ENCODE results near the gene EPHB3.

The EPHB3 gene

DNA sequence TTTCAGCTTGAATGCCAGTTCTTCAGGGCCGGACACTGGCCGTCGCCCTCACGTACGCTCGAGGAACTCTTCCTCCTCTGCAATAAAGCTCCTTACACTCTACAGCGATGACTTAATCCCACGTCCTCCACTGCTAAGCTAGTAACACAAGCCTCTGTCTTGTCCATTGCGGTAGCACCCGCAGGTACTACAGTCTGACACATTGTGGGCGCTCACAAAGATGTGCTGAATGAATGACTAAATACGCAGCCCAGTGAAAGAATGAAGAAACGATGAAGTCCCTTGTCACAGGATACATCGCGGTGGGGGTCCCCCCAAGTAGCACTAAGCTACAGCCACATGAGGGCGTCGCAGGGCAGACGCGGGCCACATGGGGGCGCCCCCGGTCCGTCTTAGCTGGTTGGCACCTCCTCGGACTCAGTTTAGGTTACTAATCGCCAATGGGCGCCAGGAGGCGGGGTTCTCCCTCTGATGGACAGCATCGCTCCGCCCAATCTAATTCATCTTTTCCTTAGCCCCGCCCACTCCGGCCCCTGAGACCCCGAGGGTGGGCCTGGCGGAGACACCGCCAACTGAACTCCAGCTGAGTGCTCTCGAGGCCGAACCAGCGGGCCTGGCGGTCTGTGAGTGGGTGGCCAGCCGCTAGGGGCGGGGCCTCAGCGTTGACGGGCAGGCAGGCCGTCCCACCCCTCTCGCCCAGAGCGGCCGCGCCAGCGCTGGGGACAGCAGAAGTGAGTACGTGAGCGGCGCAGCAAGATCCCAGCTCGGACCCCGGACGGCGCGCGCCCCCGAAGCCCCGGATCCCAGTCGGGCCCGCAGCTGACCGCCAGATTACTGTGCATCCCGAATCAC is at the start of gene EPHB3:
Gene EPHB3, plus strand, starts transcription at position 725 of the 852 bp plus-strand sequence. CDS start 451 bp downstream, outside the sequence.
- DNase-seq: peak; percentile 99

DNA sequence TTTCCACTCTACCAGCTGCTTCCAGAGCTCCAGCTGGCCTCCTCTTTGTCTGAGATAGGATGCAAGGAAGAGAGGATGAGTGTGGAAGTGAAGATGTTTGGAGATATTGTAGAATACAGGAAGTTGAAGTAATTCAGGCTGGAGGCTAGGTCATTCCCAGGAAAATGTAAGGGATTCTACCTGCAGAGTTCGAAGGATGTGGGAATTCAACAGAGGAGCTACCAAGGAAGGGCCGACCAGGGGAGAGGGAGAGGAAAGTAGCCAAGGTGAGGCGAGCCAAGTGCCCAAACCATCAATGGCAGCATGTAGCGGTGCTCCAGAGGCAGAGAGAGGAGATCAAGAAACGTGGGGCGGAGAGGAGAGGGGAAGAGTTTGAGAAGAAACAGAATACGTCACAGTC is 49.0 kb upstream of the EPHB3 start:
- DNase-seq: no peak

DNA sequence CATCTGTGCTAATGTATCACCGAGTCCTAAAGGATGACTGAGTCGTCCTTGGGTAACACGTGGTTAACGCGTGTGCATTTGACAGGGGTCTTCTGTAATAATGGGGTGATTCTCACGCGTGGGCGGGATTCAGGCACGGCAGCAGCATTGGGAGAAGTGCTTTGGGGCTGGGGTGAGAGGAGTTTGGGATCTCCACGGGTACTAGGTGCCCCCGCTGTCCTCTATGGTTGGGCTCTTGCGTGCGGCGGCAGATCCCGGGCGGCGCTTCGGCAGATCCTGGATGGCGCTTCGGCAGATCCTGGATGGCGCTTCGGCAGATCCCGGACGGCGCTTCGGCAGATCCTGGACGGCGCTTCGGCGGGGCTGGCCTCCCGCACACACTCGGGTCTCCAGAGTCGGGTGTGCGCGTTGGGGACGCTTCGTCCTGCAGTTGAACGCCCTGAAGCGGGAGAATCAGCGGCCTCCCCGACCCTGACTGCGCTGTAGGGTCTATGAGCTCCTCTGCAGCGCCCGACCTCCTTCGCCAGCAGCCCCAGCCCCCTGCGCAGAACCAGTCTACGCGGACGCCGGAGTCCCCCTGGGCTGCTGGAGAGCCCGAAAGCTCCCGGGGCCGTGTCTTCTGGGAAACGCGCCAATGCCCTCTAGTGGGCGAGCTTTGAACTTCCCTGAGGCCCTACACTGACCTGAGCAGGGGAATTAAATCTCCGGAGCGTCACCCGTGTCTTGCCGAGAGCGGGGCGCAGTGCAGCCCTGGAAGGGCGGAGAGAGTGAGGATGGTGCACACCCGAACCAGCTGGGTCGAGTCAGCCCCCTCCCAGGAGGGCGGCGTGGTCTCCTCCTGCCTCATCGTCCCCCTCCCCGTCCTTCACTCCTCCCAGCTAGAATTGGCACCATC is 48.1 kb upstream of the EPHB3 start:
- no peak for DNase-seq

DNA sequence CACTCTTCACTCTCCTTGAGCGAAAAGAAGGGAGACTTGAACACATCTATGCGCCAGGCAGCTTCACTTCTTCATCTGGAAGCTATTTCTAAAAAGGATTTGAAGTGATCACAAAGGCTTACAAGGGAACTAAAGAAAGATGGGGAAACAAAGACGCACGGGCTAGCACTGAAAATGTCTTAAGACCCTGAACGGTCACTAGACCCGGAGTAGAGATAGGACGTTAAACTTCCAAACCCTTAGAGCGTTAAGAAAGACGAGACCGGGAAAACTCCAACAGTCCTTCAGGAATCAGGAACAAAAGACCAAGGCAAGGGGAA is 47.5 kb upstream of the EPHB3 start:
- no peak for DNase-seq

DNA sequence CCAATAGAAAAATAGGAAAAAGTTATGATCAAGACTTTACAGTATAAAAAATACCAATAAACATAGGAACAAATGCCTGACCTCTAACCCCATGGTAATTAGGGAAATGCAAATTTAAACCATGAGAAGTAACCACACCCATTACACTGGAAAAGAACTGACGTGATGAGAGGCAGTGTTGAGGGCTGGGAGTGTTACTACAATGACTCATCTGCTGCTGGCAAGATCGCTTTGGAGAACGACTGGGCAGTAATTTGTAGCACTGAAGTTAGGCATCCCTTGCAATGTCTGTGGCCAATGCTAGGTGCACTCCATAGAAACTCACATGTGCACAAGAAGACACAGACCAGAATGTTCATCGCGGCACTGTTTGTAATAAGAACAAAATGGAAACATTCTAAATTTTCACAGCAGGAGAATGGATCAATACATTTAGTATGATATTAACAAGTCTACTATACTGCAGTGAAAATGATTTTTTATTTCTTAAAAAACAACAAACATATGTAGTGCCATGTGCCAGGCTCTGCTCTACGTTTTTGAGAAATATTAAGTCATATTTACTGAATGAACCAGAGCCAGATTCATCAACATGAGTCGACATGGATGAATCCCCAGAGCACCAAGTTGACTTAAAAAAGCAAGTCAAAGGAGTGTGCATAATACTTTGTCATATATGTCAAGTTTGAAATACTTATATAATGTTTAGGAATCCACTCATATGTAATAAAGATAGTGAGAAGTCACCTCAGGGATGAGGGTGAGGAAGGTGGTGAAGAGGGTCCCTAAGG is 37.6 kb upstream of the EPHB3 start:
- no peak for DNase-seq

DNA sequence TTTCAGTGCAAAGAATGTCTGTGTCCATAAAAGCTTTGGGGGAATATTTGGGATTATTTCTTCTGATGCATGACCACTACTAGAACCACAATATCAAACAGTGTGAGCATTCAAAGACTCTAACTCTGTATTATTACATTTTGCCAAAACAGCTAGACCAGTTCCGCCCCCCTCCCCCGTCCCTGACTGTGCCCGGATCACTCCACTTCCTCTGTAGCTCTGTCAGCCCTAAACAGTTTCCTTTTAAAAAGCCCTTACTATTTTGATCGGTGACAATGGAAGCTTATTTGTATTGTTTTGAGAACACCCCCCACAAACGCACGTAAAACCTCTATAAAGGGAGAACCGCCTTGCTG is 36.6 kb upstream of the EPHB3 start:
- no peak for DNase-seq

DNA sequence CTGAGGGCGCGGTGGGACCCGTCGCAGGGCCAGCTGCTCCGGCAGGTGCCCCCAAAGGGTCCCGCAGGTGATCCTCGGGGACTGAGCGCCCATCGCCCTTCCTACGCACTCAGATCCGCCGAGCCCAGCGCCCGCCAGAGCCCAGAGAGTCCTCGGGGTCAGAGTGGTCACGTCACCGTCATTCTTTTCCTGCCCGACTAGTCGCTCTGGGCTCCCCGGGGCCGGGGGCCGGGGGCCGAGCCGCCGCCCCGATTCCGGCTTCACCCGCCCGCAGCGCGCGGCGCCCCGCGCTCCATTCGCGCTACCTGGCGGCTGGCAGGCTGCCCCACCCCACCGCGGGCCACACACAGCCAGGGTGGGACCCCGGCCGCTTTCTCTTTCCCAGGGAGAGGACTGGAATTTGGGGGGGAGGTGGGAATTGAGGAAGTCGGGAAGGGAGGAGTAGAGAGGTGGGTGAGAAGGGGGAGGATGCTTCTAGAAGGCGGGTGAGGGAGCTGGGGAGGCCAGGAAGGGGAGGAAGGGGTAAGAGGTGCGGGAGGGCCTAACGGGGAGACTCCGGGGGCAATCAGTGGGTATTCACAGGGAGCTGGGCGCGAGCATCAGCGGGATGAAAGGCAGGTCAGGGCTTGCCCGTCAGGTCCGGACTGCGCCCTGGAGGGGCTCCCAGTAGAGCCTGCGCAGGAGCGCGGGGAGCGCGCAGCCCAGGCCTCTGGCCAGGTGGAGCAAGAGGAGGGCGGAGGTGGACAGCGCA is 36.1 kb upstream of the EPHB3 start:
- DNase-seq: no peak

DNA sequence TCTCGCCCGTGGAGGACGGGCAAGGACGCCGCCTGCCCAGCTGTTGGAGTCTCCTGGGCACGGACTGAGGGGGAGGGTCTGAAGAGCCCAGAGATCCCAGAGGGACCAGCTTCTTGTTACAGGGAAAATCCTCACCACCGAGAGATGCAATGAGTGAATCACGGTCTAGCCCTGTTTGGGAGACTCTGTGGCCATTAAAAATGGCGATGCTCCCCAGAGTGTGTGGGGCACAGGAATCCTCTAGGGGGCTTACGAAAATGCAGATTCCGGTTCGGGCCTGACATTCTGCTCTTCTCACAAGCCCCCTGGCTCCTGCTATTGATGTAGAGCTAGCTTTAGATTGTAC is 35.5 kb upstream of the EPHB3 start:
- no peak for DNase-seq

DNA sequence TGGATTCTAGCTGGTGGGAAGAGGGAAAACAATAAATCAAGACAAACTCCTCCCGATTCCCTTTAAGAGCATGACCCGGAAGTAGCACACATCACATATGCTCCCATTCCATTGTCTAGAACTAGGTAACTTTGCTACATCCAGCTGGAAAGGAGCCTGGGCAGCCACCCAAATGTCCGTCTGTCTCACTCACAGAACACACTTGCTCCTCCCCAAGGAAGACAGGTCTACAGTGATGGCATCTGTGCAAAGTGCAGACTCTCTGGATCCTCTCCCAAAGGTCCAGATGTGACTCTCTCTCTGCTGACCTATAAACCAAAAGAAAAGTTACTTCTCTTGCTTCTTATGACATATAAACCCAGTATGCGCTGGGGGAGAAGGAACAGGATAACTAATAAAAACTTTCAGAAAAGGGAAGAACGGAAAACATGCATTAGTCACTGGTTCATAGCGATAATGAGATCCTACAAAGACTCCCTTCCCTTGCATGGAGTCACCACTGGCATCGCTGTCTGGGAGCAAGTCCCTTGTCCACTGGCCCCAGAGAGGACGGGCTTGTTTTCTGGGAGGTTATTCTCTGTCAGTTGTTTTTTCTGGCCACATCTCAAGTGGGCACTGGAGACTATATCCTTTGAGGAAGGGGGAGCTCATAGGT is 29.8 kb upstream of the EPHB3 start:
- DNase-seq: no peak

DNA sequence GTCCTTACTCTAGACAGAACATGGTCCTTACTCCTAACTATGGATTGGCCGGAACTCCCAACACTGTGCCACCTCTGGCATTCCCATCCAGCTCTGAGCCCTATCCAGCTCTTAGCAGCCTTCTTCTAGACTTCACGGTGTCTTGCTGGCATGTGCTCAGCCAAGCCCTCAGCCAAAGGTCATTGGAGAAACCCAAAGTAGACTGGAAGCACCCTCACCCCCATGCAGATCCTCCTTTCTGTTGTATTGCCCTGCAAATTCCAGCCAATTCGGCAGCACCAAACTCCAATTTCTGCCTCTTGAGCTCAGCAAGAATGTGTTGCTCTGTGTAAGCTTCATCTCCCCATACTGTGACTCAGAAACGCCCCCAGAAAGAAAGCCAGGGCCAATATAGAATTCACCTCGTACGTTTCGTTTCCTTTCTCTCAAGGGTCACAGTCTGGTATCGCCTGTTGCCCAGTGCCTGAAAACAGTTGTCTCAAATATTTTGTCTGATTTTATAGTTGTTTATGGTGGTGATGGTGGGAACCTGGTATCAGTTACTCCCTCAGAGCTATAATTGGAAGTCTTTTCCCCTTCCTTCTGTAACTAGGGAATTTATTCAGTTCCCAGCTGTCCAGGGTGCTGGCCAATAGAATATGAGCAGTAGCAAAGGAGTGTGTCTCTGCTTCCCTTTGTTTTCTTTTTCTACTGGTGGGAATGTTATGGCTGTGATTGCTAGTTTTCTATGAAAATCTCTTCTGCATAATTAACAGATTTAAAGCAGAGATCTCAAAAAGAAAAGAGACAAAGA is 28.4 kb upstream of the EPHB3 start:
- DNase-seq: no peak

DNA sequence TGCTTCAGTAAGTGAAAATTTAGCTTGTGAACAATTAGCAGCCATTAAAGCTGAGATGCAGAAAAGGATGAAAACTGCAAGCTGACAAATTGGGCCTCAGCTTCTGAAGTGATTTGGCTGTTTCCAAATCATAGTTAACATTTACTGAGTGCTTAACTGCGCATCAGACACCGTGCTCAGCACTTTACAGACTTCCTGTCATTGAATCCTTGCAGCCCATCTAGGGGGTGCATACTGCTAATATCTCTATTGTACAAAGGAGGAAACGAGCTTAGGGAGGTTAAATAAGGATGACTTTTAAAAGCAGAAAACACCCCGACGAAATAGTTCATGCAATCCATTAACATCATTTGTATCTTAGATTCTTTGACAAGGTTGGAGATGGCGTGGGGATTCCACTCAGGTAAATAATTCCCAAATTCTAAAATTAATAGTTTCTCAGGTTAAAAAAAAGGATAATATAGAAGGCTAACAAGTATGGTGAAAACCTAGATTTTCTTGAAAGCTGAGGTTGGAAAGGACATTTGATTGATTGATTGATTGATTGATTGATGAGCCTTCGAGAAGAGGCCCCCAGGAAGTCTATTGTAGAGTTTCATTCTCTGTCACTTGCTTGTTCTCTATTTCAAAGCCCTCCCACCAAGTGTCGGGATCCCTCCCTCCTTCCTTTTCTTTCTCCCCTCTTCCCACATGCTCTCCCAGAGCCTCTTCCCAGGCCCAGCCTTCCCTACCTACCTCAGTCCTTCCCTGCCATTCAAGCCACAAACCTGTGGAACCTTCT is 23.5 kb upstream of the EPHB3 start:
- DNase-seq: no peak

DNA sequence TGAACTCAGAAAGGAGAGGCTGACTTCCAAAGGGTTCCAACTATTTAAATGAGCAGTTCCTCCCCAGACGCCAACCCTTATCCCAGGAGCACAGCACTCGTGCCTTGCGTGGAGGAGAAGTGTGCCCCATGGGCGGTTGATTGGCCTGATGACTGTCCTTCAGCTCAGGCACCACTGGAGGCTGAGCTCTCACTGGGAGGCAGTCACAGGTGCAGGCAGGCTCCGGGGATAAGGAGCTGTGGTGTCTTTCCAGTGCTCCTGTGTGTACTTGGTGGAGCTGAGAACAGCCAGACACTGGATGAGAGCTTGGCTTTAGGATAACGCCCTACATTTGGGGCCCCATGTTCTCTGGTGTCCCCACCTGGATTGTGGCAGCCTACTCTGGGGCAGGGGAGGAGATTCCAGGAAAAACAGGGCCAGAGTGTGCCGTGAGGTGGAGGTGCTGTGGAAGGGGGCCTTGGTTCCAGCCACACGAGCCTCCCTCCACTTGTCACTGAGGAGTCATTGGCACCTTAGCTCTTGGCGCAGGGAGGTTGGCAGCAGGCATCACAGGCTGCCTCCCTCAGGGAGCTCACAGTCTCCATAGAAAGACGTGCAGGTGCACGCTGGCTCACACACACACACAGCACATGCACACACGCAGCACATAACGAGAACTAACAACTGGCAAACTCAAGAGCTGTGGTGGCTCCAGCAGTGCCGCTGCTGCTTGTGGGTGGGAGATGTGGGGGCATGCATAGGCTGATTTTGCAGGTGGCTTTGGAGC is 22.7 kb upstream of the EPHB3 start:
- DNase-seq: no peak

DNA sequence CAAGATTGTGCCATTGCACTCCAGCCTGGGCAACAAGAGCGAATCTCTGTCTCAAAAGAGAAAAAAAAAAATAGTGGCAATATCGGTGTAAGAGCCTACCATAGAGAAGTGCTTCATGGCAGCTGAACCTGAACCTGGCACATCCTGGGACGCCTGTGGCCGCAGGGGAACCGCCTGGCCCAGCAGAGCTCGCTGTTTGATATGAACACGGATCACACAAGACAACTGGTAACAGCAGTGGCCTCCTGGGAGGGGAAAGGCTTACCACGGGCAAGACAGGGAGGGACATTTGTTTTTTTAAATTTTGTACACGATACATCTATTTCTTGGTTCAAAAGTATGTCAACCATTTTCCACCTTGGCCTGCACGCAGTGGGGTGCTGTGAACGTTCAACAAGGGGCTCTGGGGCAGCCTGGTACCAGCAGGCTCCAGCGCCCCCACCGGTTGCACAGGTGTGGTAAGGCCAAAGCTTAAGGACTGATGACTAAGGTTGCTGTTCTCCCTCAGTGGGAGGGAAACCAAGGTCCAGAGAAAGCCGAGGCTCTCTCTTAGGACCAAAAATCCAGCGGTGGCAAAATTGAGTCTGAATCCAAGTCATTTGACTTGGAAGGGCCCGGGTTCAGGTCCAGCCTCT is 21.7 kb upstream of the EPHB3 start:
- DNase-seq: no peak

DNA sequence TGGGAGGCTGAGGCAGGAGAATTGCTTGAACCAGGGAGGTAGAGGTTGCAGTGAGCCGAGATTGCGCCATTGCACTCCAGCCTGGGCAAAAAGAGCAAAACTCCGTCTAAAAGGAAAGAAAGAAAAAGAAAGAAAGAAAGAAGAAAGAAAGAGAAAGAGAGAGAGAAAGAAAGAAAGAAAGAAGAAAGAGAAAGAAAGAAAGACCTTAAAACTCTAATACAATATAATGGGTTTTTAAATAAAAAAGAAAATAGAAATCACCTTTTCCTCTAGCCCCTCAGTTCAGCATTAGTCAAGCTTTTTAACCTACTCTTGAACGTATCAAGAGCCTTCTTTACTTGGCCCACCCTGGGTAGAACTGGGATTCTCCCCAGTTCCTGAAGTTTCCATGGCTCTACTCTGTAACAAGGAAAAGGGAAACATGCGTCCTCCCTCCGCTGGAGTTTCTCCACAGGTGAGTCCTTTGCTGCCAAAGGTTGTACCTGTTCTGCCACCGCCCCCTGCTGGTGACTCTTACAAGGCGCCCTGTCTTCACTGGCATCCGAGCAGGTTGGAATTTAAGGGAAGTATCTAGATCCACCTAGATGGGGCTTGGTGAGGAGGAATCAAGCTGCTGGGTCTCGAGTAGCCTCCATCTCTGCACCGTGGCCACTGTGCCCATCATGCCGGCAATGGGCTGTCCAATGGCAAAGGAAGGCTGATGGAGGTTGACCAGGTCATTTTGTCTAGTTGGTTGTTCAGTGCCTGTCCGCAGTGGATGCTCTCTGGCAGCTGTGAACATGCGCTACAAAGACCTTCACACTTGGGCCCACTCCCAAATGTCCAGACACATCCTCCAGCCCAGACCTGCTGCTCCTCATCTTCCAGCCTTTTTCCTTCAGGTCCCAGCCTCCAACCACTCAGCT is 20.6 kb upstream of the EPHB3 start:
- DNase-seq: peak; percentile 65

DNA sequence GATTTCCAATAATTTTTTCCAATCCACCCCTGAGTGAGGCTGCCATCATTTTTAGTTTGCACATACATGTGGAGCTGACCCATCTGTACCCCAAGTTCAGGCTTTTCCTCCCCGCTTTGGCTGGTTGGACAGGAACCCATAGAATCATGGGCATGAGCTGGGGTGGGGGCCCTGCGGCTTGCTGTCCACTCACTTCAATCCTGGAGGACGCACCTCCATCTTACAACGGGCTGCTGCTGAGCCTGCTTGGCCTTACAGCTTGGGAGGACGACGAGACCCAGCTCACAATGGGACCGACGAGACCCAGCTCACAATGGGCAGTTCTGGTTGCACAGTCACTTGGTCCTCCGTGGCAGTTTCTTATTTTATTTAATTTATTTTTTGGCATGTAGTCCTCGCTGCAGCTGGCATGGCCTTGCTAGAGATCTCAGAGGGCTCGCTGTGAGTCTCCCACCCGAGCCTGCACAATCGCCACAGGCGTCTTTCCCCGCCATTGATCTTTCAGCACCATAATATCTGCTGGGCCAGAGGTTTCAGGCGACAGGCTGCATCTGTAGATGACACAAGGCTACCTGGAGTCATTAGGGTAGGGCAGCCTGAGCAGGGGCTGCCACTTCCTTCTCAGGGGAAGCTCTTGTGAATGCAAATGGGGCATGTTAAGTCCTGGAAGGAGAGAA is 19.6 kb upstream of the EPHB3 start:
- no peak for DNase-seq

DNA sequence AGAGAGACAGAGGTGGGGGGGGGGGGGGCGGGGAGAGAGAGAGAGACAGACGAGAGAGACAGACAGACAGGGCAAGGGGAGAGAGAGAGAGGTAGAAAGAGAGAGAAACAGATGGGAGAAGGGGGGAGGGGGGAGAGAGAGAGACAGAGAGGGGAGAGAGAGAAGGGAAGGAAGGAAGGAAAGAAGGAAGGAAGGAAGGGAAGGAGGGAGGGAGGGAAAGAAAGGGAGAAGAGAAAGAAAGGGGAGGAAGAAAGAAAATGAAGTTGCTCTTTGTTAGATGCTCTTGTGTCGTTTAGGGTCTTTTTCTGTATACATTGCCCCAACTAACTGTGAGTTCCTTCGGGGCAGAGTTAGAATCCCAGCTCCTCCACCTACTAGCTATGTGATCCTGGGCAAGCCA is 19.0 kb upstream of the EPHB3 start:
- DNase-seq: no peak

DNA sequence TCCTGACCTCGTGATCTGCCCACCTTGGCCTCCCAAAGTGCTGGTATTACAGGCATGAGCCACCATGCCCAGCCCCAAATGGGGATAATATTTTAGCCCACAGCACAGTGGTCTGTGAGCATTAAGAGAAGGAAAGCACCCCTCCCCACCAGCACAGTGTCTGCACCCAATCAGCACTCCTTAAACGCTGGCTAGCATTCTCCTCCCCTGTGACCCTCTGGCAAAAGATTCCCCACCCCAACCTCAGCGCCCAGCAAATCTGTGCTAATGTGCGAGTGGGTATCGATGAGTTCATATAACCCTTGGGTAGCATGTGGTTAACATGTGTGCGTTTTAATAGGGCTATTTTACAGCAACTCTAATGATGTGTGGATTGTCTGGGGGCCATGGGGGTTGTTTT is 18.3 kb upstream of the EPHB3 start:
- no peak for DNase-seq
